SK-N-MC (cell line): ENCODE results near the gene BICD1.

Experiments used
- EZH2 ChIP-seq: fragments of 200-600 bp; sonication (generic); IDR thresholded peaks from one replicate; pipeline ENCODE4 v1.6.1; 2017; ENCODE audit warnings: antibody characterized with exemption
- POLR2AphosphoS5 ChIP-seq: IDR thresholded peaks from 2 replicates; pipeline ENCODE4 v1.6.1; 2012; ENCODE audit warnings: mild to moderate bottlenecking, low read depth, low read length, borderline replicate concordance

DNA sequence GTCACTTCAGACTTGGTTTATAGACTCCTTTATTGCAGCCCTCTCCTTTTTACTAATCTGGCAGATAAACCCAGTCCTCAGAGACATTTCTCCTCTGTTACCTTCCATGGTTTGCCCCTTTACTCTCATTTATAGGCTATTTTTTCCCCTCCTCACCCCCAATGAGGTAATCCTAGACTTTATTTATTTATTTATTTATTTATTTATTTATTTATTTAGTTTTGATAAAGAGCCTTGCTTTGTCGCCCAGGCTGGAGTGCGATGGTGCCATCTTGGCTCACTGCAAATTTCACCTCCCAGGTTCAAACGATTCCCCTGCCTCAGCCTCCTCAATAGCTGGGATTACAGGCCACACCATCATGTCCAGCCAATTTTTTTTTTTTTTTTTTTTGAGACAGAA lies 301.1 kb downstream of the BICD1 start:
- TF ChIP-seq EZH2 (no peak), POLR2AphosphoS5 (no peak)
